DMS53 (cell line): ENCODE measurements around the gene GMEB1.
A peak's percentile ranks its signal among the peaks of the same experiment; 100 is the strongest.
"Not testable (repeated sequence)": the region's sequence is repeated elsewhere in the genome, so short reads cannot be mapped to it uniquely, and the experiment has no call there.

Experiments
- DNase-seq: peaks from one replicate; lab custom pipeline; 2025; lab: John Stamatoyannopoulos, UW

The GMEB1 gene

DNA sequence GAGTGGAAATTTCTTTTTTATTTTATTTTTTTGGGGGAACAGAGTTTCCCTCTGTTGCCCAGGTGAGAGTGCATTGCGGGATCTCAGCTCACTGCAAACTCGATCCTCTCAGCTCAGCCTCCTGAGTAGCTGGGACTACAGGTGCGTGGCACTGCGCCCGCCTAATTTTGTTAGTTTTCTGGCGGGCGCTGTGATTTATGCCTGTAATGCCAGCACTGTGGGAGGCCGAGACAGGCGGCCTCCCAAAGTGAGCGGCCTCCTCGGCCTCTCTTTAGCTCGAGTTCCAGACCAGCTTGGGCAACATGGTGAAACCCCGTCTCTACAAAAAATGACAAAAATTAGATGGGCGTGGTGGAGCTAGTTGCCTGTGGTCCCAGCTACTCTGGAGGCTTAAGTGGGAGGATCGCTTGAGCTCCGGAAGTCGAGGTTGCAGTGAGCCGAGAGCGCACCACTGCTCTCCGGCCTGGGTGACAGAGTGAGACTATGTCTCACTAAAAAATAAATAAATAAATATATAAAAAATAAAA, 2.7 kb downstream of the GMEB1 start:
- DNase-seq, result no peak

DNA sequence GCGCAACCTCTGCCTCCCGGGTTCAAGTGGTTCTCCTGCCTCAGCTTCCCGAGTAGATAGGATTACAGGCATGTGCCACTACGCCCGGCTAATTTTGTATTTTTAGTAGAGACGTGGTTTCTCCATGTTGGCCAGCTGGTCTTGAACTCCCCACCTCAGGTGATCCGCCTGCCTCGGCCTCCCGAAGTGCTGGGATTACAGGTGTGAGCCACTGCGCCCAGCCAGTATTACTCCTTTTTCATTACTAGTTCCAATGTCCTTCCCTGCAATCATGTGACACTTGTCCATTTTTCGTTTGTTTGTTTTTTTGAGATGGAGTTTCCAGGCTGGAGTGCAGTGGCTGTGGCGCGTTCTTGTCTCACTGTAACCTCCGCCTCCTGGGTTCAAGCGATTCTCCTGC, 4.4 kb downstream of the GMEB1 start:
- DNase-seq, result not testable (repeated sequence)

DNA sequence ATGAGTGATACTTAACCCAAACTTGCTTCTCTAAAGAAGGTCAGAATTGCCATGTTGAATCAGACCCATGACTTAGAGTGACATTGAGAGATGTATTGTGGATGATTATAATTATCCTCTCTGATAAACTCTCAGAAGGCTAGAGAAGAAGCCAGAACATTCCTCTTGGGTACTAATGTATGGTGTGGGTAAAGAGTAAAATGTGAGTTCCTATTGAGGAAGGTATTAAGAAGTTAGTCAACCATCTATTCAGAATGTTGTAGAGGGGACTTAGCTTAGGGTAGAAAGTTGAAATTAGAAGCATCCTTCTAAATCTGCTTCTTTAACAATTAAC, 7.3 kb downstream of the GMEB1 start:
- DNase-seq, result no peak

DNA sequence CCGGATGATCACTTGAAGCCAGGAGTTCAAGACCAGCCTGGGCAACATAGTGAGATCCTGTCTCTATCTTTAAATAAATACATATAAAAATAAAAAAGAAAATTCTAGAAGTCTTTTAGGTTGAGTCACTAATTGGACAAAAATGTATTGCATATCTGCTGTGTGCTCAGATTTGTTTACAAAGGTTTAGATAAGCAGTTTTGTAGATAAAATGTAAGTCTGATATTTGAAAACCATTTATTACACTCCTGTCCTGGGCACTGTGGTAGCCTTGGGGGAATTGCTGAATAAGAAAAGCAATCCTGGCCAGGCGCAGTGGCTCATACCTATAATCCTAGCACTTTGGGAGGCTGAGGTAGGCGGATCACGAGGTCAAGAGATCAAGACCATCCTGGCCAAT, 11.6 kb downstream of the GMEB1 start:
- no peak for DNase-seq

DNA sequence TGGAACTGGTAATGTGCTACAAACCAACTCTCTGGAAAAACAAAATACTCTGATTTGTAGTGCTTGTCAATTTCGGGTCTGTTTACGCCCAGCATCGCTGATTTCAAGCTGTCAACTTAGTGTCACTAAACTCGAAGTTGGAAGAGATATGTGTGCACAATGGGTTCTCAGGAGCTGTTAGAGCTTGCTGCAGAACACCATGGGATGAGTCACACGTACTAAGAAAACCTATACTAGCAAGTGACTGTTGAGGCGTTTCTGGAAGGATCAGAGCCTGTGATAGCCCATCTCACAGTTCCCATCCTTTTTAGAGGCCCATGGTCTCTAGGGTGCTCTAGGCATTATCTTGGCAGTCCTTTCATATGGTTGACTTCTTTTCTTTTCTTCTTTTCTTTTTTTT, 14.3 kb downstream of the GMEB1 start:
- DNase-seq, result no peak

DNA sequence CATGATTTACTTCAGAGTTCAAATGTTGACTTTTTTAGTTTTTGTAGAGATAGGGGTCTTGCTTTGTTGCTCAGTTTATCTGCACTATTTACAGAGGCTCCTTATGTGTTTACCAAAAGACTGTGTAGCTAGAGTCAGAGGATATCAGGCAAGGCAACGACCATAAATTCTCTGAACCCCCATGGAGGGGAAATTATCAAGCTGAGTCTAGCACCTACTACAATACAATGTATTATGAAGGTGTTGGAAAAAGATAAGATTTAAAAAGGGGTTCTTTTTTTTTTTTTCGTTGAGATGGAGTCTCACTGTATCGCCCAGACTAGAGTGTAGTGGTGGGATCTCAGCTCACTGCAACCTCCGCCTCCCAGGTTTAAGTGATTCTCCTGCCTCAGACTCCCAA, 16.4 kb downstream of the GMEB1 start:
- no peak for DNase-seq

DNA sequence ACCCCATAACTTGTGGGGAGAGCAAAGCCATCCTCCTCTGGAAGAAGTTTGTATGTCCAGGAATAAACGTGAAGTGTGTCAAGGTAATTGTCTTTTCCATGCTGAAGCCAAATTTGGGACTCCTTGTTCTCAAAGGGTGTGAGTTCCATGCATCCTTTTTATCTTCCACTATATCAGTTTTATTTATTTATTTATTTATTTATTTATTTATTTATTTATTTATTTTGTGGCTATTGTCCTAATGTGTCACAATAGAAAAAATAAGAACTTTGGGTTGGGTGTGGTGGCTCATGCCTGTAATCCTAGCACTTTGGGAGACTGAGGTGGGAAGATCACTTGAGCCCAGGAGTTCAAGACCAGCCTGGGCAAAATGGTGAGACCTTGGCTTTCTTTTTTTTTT, 23.0 kb downstream of the GMEB1 start:
- DNase-seq, result not testable (repeated sequence)

DNA sequence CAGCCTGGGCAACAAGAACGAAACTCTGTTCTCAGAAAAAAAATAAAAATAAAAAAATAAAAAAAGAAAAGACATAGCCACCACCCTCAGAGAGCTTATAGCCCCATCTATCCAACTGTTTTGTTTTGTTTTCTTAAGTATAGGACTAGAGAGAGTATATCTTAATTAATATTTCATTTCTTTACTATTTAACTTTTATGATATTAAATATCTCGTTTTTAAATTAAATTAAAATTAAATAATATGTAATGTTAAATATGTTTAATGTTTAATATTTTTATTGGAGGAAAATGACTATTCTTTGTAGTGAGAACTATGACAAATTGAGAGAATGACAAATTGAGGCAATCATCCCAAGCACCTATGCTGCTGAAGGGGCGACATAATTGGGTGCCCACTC, 35.0 kb downstream of the GMEB1 start:
- DNase-seq, result no peak

DNA sequence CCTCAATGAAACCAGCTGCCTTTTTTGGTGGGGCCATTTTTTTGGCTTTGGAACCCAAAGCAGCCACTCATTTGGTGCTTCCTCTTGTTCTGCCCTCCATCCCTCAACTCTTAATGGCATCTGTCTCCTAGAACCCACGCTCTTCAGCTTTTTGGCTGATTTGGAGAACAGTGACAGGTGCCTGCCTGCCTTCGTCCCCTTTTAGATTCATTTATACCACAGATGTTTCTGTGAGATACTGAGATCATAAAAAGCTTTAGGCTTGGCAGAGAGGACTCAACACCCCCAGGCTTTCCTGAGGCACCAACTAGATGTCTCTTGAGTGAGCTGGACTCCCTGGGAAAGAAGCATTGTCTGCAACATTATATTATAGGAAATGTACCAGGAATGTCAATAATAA, 47.8 kb downstream of the GMEB1 start:
- DNase-seq, result no peak

DNA sequence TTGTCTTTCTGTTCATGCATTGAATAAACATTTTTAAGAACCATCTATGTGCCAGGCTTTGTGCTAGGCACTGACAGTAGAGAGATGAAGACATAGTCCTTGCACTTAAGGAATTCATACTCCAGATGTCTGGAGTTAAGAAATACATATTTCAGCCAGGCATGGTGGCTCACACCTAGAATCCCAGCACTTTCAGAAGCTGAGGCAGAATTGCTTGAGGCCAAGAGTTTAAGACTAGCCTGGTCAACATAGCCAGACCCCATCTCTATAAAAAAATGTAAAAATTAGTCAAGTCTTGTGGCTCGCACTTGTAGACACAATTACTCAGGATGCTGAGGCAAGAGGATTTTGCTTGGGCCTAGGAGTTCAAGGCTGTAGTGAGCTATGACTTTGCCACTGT, 49.6 kb downstream of the GMEB1 start:
- DNase-seq, result no peak

DNA sequence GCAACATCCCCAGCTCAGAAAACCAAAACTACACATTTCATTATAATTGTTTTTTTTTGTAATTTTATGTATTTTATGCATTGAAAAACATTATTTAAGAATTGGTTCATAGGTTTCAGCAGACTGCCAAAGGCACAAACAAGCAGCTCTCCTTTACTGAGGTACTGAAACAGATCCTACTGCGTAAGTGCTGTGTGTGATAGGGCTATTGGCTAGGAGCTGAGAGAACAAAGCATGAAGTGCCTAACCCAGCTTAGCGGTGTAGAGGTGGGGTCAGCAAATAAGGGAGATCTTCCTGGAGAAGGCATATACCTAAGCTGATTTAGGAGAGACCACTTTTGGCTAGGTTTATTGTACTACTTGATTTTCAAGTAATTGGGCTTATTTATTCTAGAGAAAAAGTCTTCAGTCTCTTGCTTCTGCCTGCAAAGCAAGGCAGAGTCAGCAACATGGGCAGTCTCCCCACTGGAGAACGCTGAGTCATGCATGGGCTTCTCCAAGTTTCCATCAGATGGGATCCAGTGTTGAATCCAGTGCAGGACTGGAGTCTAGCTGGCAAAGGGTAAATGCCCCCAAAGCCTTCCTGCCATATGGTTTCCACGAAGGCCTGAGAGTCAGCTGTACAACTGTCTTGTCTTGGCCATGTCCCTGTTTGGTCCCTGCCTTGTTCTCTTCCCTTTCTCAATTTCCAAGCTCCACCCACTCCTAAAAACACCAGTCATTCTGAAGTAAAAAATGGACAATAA, 50.2 kb downstream of the GMEB1 start:
- peak; percentile 54 for DNase-seq

DNA sequence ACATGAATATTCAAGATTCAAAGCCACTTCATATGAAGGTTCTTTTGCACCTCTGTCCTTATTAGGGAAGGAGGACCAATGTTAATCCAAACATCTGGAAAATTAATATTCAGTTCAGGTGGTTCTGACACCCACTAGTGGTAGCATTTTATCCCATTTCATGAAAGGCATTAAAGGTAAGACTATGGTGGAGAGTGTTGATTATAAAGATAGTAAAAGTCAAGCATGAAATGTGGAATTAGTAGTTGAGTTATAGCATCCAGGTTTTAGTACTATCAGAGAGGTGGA, 50.7 kb downstream of the GMEB1 start:
- no peak for DNase-seq

DNA sequence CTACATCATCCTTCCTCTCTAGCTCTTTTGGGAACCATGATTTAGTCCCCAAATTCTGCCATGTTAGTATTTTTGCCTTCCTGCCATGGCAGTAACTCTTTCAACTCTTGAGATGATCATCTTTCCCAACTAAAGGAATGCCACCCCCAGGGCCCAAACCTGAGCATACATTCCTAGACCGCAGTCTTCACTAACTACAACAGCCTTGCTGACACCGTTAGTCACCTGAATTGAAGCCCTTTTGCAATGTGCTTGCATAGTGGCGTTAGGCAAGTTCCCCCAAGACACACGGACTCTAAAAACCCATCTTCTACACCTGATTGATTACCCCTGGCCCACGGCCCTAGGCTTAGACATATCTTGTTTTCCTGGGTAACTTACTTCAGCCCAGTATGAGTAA, 51.8 kb downstream of the GMEB1 start:
- DNase-seq, result no peak

DNA sequence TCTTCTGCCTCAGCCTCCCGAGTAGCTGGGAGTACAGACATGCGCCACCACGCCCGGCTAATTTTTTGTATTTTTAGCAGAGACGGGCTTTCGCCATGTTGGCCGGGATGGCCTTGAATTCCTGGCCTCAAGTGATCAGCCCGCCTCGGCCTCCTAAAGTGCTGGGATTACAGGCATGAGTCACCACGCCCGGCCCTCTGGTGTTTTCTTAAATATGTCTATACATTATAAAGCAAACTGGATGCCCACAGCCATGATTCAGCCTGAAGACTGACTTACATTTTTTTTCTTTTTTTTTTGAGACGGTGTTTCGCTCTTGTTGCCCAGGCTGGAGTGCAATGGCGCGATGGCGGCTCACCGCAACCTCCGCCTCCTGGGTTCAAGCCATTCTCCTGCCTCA, 53.3 kb downstream of the GMEB1 start:
- DNase-seq, result not testable (repeated sequence)

DNA sequence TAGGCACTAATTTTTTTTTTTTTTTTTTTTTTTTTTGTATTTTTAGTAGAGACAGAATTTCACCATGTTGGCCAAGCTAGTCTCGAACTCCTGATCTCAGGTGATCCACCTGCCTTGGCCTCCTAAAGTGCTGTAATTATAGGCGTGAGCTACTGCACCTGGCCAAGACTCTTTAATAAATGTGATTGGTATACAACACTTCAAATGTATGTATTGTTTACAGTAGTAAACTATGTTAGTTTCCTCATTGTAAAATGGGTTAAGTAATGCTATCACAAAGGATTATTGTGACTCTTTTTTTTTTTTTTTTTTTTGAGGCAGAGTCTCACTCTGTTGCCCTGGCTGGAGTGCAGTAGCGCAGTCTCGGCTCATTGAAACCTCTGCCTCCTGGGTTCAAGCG, 56.8 kb downstream of the GMEB1 start:
- not testable (repeated sequence) for DNase-seq

DNA sequence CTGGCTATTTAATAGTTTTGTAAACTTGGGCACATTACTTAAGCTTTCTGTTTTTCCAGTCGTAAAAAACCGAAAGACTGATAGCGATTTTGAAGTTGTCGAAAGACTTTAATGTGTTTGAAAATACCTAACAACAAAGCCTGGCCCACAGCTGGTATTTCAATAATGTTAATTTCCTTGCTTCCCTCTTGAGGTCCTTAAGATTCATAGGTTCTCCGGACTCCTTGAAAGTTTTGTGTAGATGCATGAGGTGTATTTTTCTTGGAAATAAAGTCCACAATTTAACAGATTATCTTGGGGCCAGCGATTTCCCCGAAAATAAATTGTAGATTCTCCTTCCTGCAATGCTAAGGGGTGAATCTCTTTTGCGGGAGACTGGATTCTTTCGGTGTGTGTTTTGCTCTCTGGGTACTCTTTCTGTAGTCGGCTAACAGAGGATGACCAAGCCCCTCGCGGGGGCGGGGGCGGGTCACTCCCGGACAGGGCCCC, 67.4 kb downstream of the GMEB1 start:
- DNase-seq, result peak; percentile 48

DNA sequence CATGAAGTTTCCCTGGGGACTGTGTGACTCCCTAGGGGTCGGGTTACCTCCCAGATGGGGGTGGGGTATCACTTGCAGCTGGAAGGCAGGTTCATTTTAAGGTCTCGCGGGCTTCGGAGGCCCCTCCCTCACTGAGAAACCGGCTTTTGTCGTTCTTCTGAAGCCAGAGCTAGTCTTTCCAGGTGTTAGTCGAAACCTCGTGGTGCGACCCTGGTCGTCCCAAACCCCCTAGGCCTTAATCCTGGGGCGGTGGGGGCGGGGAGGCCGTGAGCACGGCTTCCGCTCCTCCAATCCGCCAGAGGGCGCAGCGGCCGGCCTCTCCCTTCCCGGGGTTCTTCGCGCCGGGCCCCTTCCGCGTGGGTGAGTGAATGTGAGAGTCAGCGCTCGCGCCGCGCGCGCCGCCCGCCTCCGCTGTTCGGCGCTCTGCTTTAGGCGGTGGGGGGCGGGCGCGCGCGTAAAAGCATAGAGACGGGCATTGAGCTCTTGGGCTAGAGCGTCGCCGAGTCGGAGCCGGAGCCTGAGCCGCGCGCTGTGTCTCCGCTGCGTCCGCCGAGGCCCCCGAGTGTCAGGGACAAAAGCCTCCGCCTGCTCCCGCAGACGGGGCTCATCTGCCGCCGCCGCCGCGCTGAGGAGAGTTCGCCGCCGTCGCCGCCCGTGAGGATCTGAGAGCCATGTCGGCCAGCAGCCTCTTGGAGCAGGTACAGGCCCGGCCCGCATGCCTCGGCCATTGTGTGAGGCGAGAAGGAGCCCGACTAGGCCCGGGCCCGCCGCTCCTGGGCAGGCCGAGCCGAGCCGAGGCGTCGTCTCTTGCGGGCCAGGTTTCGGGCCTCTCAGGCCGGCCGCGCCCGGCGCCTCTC, 68.1 kb downstream of the GMEB1 start, which contains the start of gene YTHDF2:
TSS of gene YTHDF2 (plus strand) at position 491 of the 857 bp plus-strand sequence. CDS start at position 672, 181 bp downstream.
- DNase-seq, result peak; percentile 99

DNA sequence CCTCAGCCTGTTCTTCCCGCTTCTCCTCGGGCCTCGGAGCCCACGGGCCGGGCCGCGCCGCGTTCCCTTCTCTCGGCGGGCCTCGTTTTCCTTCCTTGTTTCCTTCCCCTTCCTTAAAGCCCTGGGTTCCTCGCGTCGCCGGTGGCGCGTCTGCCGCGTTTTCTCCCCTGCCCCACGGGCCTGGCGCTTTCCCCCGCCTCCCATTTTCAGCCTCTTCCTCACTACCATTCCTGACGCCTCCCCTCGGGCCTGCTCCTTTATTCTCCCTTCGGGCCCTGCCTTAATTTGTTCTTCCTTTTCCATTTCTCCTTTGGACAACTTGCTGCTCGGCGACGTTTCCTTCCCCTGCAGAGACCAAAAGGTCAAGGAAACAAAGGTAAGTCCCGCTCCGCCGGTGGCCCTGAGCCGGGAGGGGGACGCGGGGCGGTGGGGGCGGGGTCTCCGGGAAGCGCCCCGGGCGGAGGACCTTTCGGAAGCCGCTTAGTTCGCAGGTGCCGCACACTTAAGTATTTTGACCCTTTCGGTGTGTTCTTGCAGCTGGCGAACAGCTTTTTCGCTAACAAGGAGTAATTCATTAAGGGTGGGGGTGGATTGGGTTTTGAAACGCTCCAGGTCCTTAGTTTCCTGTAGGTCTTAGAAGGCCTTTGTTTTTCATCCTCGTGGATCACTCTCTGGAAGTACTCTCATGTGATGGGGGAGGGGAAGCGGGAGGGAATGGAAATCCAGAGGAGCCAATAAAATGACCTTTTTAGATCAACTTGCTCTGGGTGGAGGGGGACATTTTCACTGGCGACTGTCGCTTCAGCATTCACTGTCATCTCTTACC, 68.9 kb downstream of the GMEB1 start:
- peak; percentile 85 for DNase-seq

DNA sequence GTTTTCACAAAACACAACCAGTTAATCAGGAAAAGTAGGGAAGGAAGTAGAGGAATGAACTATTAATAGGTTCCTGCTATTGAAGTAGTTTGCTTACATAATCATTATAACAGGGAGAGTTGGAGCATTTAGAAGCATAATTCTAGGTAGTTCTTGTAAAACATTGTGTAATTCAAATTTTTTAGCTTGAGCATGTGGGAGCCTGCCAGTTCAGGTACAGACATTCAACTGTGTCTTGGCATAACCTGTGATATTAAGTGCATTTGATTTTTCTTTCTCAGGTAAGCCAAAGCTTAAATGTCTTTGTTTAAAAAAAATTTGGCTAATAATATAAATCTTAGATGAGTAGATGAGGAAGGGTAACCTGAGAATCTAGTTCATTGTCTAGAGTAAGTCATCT, 71.5 kb downstream of the GMEB1 start:
- DNase-seq, result no peak

DNA sequence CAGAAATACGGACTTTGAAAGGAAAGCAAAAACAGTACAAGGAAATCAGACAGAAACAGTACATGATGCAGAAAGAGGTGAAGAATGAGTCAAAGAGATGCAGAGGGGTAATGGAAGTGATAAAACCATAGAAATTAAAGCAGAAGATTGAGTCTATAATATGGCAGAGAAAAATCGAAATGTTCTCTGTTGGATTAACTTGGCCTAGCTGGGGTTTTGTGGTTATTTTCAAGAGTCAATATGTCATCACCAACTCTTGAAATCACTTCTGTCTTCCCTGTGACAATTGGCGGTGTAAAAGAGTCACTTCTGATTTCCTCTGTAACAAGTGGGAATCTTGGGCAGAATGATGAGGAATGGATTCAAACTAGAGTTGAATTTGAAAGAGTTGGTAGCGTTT, 75.6 kb downstream of the GMEB1 start:
- DNase-seq, result no peak

DNA sequence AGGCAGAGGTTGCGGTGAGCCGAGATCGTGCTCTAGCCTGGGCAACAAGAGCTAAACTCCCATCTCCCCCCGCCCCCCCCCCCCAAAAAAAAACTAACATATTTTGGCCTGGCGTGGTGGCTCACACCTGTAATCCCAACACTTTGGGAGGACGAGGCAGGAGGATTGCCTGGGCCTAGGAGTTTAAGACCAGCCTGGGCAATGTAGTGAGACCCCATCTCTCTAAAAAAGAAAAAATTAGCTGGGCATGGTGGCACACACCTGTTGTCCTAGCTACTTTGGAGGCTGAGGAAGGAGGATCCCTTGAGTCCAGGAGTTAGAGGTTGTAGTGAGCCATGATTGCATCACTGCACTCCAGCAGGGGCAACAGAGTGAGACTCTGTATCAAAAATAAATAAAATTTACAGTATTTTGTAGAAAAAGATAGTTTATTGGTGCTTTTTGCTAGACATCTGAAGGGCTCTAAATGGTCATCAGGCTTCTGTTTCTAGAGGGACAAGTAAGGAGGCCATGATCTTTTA, 77.1 kb downstream of the GMEB1 start:
- DNase-seq, result no peak

DNA sequence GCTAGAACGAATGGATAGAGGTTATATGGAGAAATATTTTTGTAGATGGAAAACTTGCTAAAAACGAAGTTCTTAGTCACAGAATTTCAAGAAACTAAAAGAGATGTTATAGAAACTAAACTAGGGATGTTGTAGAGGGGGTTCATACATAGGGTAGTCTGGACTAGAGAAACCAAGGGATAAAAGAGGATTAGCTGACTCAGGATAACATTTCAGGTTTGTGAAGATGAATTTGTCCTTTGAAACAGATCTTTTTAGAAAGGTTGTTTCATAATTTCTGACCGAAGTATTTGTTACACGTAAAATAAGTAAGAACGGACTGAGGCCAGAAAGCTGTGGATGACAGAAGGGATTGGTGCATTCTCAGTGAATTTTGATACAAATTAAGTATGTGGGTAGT, 81.7 kb downstream of the GMEB1 start:
- DNase-seq, result no peak
